Stimulated activated naive CD4-positive, alpha-beta T cell treated with Interleukin-2 at 50 U/mL for 16 hours (primary cell): ENCODE measurements around the gene ZNF319.

Experiments used
- DNase-seq: peaks from one replicate; lab custom pipeline; 2025; lab: John Stamatoyannopoulos, UW

Gene ZNF319

DNA sequence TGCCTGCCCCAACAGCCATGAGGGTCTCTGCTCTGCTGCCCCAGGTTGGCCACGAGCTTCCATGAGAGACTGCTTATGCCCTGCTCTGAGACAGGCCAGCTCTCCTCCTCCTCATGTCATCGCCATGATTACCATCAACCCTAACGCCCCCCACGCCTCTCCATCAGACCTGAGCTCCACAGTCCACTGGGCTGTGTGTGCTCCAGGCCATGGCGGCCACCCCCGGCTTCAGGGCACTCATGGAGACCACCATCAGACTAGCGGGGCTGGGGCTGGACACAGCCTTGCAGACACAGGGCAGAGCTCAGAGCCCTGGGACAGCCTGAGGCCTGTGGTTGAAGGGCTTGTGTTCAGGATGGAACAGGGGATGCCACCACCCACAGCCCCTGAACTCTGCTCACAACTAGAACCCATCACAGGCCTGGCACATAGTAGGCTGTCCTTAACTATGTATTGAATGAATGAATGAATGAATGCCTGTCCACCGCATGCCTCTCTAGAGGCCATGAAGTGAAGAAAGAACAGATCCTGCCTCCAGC, 44.1 kb downstream of the ZNF319 start:
- DNase-seq: no peak

- DNase-seq: no peak
Measured at GRCh38 chr16:57955572-57956188, 44.8 kb downstream of the ZNF319 start.

DNA sequence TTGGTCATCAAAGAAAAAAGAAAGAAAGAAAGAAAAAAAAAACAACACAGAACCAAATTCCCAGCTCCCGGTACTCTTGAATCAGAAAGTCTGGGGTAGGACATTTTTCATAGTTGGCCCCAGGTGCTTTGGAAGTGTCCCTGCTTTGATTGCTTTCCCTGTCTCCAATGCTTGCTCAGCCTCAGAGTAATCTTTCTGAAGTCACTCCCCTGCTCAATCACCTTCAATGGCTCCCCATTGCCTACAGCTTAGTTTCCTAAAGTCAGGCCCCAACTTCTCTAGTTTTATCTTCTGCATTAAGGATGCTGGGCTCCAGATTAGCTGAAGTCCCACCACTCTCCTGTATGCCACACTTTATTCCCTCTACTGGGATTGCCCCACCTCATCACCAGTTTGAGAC, 46.6 kb downstream of the ZNF319 start:
- no peak for DNase-seq

DNA sequence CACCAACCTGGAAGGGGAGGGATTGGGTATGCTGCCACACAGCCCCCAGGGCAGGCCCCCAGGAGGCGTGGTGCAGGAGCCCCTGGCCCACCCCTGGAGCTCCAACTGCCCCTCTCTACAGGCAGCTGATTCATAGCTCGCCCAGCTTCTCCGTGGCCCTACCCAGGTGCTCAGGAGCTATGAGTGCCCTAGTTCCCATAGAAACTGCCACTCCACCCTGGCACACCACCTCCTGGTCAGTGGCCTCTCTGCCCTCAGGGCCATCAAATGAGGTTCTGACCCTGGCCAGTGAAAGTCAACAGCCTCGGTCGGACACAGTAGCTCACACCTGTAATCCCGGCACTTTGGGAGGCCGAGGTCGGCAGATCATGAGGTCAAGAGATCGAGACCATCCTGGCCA, 47.6 kb downstream of the ZNF319 start:
- DNase-seq: no peak

DNA sequence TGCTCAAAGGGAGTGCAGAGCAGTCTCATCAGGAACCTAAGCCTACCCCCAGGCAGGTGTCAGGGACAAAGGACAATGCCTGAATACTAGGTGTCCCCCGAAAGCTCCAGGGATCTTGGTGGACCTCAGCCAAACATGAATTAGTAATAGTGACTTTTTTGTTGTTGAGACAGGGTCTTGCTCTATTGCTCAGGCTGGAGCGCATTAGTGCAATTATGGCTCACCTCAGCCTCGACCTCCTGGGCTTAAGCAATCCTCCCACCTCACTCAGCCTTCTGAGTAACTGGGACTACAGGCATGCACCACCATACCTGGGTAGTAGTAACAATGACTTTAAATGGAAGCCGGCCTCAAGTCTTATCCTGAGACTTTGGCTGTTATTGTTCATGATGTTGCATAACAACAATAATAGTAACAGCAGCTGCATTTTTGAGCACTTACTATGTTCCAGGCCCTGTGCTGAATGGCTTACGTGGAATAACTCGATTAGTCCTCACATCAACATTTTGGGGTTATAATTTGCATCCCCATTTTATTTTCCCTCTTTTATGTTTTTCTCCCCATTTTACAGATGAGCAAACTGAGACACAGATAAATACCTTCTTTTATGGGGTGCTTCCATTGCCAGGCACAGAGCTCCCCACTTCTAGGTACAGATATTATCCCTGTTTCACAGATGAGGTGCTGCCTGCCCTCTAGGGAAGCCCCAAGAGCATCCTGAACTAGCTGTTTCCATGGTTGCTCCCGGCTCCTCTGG, 49.1 kb downstream of the ZNF319 start:
- DNase-seq: no peak

DNA sequence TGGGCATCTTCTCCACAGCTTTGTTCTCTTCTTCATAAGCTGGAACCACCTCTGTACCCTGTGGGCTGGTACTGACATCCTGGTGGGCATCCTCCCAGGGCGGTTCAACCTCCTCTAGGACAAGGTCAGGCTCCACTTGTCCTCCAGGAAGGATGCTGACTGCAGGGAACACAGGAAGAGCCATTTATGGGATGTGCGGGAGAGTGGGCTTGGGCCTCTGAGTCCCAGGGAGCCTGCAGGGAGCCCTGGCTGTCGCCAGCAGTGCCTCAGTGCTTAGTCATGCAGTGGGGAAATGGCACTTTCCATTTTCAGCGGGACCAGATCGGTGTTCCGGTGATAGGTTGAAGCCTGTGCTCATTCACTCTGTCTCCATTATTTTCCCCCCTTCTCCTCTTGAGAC, 50.1 kb downstream of the ZNF319 start:
- no peak for DNase-seq

- no peak for DNase-seq
Measured at GRCh38 chr16:57949595-57950238, 50.8 kb downstream of the ZNF319 start.

GRCh38 chr16:57949013-57949412, 51.5 kb downstream of the ZNF319 start:
- no peak for DNase-seq

DNA sequence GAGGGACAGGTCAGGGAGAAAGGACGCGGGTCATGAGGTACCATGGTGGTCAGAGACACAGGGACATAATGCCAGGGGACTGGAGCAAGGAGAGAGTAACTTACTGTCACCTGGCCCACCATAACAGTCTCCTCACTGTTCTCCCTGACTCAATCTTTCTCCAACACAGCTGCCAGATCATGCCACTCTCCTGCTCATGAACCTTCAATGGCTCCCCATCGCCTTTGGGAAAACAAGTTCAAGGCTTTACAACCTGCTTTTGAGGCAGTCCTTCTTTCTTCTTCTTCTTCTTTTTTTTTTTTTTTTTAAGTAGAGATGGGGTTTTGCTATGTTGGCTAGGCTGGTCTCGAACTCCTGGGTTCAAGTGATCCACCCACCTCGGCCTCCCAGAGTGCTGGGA, 52.4 kb downstream of the ZNF319 start:
- no peak for DNase-seq

GRCh38 chr16:57947261-57947660, 53.2 kb downstream of the ZNF319 start:
- no peak for DNase-seq

DNA sequence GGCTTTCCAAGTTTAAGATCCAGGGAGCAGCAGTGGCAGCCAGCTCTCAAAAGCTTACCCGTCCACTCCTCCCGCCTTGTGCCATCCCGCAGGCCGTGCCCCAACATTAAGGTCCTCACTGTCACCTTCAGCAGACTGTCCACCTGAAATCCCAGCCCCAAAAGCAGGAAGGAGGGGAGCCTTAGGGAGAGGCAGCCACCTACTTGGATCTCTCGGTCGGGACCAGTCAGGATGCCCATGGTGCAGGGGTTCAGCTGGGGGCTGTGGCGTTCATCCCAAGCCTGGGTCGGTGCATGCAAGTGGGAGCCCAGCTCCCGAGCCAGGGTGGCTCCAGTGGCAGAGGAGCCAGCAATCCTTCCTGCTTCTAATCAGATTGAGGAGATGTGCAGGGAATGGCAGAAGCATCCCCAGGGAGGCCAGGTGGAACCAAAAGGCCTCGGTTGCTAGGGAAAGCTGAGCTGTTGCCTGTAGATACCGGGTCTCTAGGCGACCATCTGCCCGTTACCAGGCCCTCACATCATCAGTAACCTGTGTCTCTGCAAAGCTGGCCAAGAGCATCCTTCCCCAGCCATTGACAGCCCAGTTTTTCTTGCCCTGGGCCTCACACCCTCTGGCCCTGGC, 54.2 kb downstream of the ZNF319 start:
- DNase-seq: no peak

- no peak for DNase-seq
Measured at GRCh38 chr16:57945740-57946138, 54.7 kb downstream of the ZNF319 start.

DNA sequence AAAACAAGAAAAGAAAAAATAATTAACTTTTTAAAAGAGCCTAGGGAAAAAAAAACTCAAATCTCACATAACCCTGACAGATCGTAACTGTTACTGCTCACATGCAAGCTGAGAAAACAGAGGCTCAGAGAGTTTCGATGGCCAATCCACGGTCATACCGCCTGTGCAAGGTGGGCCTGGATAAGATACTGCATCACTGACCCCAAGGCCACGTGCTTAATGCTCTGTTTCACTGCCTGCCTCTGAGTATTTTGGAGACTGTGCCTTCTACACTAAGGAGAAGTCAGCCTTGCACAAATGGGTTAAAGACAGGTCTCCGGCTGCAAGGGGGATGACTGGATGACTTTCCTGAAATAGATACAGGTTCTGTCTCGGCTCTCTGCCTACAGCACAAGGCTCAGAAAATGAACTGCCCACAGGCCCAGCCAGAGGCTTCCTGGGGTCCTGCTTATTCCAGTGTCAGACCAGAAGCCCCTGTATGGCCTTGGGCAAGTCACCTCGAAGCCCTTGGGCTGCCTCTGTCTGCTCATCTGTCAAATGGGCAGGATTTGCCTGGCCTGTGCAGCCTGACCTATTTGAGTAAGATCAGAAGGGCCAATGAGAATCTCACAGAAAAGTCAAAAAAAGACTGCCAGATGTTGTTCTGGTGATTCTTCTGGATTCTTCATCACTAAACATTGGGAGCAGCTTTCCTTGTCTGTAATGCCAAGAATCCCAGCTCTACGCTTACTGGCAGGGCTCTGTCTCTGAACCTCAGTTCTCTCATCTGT, 55.3 kb downstream of the ZNF319 start:
- DNase-seq: no peak
